ENCODE data around the gene D2HGDH. TPM values are rescaled to one million over a fixed set of nuclear protein-coding genes. Genes with fewer than 3 reads are reported as not detected.

Gene D2HGDH
- total RNA-seq, 2 experiments from 2014 or later = 39.4 to 42.6 TPM

DNA sequence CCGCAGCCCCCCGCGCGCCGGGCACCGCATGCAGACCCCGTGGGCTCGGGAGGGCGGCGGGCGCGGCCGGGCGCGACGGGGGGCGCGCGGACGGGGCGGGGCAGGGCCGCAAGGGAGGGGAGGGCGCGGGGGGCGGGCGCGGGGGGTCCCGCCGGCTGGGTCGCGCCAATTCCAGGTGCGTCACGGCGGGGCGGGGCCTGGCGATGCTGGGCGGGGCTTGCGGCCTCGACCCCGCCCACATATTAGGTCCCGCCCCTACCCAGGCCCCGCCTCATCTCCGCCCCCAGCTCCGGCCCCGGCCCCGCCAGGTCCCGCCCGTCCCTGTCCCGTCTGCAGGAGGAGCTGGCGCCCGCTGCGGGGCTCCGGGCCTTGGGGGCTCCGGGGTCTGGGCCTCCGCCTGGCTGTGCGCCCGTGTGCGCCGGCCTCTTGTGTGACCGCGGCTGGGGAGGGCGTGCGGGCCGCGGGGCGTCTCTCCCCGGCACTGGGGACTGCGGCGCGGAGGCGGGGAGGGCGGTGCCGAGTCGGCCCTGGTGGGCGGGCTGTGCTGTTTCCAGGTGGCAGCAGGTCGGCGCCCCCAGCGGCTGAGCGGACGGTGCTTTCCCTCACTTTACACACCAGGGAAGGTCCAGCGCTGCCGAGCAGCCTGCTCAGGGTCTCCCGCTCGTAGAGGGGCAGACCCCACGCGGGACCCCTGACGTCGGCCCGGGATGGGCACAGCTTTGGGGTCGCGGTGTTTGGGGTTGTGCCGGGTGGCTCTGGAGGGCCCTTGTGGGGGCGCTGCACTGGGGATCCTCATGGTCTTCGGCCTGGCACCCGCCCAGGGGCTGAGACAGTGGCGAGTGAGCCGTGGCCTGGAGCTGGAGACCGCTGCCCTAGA, 32.0 kb upstream of the D2HGDH start:
- ChIA-PET POLR2A (interaction anchor here (0.7 to 8.2 kb wide), 13 partner anchors 10 to 387 kb away, joined by 3 to 77 read pairs (median 5); partner anchors contain the start of genes D2HGDH, DTYMK, HDLBP and SEPTIN2), CTCF (interaction anchor here (0.7 to 3.2 kb wide), 13 partner anchors 10 to 179 kb away, joined by 3 to 19 read pairs (median 5); partner anchors contain the start of genes D2HGDH and DTYMK)
- DNase-seq (peak; percentile 95), ATAC-seq (peak; percentile 81)
- TF ChIP-seq, protein P1, sequence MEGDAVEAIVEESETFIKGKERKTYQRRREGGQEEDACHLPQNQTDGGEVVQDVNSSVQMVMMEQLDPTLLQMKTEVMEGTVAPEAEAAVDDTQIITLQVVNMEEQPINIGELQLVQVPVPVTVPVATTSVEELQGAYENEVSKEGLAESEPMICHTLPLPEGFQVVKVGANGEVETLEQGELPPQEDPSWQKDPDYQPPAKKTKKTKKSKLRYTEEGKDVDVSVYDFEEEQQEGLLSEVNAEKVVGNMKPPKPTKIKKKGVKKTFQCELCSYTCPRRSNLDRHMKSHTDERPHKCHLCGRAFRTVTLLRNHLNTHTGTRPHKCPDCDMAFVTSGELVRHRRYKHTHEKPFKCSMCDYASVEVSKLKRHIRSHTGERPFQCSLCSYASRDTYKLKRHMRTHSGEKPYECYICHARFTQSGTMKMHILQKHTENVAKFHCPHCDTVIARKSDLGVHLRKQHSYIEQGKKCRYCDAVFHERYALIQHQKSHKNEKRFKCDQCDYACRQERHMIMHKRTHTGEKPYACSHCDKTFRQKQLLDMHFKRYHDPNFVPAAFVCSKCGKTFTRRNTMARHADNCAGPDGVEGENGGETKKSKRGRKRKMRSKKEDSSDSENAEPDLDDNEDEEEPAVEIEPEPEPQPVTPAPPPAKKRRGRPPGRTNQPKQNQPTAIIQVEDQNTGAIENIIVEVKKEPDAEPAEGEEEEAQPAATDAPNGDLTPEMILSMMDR (IDR thresholded peaks at IDR 0.05) = peak; percentile 80
- Mint-ChIP-seq H3K27ac (peak overlapping the region; percentile 75), H3K4me1 (ENCODE audit: low read depth) (peaks cover 35% of the 10 kb centered on the region), H3K36me3 (ENCODE audit: low read depth) (peaks cover 40% of the 10 kb centered on the region), H3K4me3 (peak overlapping the region; percentile 76), H3K27me3 (no peaks in the 10 kb centered on the region), H3K9me3 (peaks cover 6% of the 10 kb centered on the region)
- intact Hi-C loops (cut with micrococcal nuclease) = no loop called here

DNA sequence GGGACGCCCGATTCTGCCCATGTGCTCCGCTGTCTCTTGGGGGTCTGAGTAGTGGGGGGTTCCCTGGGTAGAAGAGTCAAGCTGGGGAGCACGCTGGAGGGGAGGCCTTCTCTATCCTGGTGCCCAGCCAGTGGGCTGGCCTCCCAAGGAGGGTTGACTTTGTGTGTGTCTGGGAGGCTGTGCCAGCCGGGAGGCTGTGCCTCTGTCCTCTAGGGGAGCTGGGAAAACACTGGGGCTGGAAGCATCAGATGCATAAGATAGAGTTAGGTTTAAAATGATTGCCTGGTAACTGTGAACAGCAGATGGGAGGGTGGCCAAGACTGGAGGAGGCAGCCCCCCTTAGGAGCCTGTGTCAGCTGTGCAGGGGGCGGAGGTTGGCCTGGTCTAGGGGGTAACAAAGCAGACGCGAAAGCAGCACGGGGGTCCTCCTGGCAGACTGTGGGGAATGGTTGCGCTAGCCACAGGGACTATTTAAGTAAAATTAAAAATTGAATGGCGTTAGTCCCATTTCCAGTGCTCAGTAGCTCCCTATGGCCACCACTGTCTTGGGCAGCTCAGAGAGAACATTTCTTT, 31.3 kb upstream of the D2HGDH start:
- CTCF ChIA-PET = interaction anchor here (0.8 to 3.2 kb wide), 10 partner anchors 9 to 178 kb away, joined by 3 to 19 read pairs (median 5); partner anchors contain the start of genes D2HGDH and DTYMK
- no peaks in the 10 kb centered on the region for H3K27me3 Mint-ChIP-seq
- ATAC-seq (no peak), DNase-seq (no peak)
- H3K4me1 Mint-ChIP-seq (ENCODE audit: low read depth) = peaks cover 34% of the 10 kb centered on the region
- peaks cover 6% of the 10 kb centered on the region for H3K9me3 Mint-ChIP-seq
- intact Hi-C loops (cut with micrococcal nuclease) = no loop called here
- peaks cover 45% of the 10 kb centered on the region for H3K36me3 Mint-ChIP-seq (ENCODE audit: low read depth)
- POLR2A ChIA-PET = interaction anchor here (0.7 to 8.2 kb wide), 7 partner anchors 11 to 176 kb away, joined by 3 to 77 read pairs (median 9); partner anchors contain the start of genes D2HGDH and DTYMK
- peak overlapping the region; percentile 75 for H3K27ac Mint-ChIP-seq
- H3K4me3 Mint-ChIP-seq = peak overlapping the region; percentile 76
- TF ChIP-seq, protein P1 (IDR thresholded peaks at IDR 0.05) = no peak

DNA sequence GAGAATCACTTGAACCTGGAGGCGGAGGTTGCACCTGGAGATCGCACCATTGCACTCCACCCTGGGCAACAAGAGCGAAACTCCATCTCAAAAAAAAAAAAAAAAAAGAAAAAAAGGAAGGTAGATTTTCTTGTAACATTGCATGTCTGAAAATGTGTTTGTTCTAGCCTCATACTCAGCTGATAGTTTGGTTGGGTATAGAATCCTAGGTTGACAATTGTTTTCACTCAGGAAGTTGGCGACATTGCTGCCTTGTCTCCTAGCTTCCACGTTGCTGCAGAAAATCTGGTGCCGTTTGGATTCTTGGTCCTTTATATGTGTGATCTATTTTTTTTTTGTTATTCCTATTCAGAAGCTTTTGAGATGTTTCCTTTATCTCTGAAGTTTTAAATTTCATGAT, 27.9 kb upstream of the D2HGDH start:
- no peak overlapping the region for H3K27ac Mint-ChIP-seq
- ATAC-seq = no peak
- ChIA-PET CTCF (interaction anchor here (0.8 to 1.8 kb wide), 2 partner anchors 162 to 172 kb away, joined by 3 to 4 read pairs; no protein-coding TSS in a partner anchor), POLR2A (interaction anchor here (1.9 kb wide), 1 partner anchor 19 kb away, joined by 5 read pairs; no protein-coding TSS in a partner anchor)
- H3K9me3 Mint-ChIP-seq = peaks cover 6% of the 10 kb centered on the region
- intact Hi-C loops (cut with micrococcal nuclease) = no loop called here
- no peak for DNase-seq
- TF ChIP-seq, protein P1 (IDR thresholded peaks at IDR 0.05) = no peak
- H3K36me3 Mint-ChIP-seq (ENCODE audit: low read depth) = peaks cover 54% of the 10 kb centered on the region
- no peak overlapping the region for H3K4me3 Mint-ChIP-seq
- H3K27me3 Mint-ChIP-seq = no peaks in the 10 kb centered on the region
- H3K4me1 Mint-ChIP-seq (ENCODE audit: low read depth) = peaks cover 19% of the 10 kb centered on the region

DNA sequence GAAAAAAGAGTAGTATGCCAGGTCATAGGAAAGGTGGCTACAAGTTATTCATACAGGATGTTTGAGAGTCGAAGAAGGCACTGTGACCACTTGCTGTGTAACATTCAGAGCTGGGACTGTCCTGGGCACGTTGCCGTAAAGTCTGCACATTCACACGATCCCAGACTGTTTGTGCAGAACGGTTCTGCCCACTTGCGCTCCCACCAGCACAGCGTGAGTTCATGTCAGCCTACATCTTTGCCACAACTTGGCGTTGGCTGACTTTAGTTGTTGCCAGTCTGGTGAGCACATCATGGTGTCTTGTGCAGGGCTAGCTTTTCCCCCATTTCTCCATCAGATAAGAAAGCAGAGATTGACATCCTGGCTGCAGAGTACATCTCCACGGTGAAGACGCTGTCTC, 25.6 kb upstream of the D2HGDH start:
- Mint-ChIP-seq H3K4me1 (ENCODE audit: low read depth) (peaks cover 8% of the 10 kb centered on the region), H3K36me3 (ENCODE audit: low read depth) (peaks cover 66% of the 10 kb centered on the region), H3K9me3 (peaks cover 6% of the 10 kb centered on the region), H3K27me3 (no peaks in the 10 kb centered on the region), H3K27ac (no peak overlapping the region), H3K4me3 (no peak overlapping the region)
- ATAC-seq (no peak), DNase-seq (no peak)
- ChIA-PET POLR2A (interaction anchor here (1.4 kb wide), 1 partner anchor 20 kb away, joined by 3 read pairs; no protein-coding TSS in a partner anchor), CTCF (interaction anchor here (1.6 kb wide), 1 partner anchor 169 kb away, joined by 5 read pairs; no protein-coding TSS in a partner anchor)
- TF ChIP-seq, protein P1 (IDR thresholded peaks at IDR 0.05) = no peak
- intact Hi-C loops (cut with micrococcal nuclease) = no loop called here

Data from activated CD8-positive, alpha-beta T cell treated with anti-CD3 and anti-CD28 coated beads for 36 hours (primary cell).